TTC549 (cell line): ENCODE measurements around the gene ERICH3.

Experiments used
- FAIRE-seq: peaks from 2 replicates; lab custom pipeline; 2012; peaks lifted over from hg19 to GRCh38; lab: Jason Lieb, UNC

The ERICH3 gene, protein sequence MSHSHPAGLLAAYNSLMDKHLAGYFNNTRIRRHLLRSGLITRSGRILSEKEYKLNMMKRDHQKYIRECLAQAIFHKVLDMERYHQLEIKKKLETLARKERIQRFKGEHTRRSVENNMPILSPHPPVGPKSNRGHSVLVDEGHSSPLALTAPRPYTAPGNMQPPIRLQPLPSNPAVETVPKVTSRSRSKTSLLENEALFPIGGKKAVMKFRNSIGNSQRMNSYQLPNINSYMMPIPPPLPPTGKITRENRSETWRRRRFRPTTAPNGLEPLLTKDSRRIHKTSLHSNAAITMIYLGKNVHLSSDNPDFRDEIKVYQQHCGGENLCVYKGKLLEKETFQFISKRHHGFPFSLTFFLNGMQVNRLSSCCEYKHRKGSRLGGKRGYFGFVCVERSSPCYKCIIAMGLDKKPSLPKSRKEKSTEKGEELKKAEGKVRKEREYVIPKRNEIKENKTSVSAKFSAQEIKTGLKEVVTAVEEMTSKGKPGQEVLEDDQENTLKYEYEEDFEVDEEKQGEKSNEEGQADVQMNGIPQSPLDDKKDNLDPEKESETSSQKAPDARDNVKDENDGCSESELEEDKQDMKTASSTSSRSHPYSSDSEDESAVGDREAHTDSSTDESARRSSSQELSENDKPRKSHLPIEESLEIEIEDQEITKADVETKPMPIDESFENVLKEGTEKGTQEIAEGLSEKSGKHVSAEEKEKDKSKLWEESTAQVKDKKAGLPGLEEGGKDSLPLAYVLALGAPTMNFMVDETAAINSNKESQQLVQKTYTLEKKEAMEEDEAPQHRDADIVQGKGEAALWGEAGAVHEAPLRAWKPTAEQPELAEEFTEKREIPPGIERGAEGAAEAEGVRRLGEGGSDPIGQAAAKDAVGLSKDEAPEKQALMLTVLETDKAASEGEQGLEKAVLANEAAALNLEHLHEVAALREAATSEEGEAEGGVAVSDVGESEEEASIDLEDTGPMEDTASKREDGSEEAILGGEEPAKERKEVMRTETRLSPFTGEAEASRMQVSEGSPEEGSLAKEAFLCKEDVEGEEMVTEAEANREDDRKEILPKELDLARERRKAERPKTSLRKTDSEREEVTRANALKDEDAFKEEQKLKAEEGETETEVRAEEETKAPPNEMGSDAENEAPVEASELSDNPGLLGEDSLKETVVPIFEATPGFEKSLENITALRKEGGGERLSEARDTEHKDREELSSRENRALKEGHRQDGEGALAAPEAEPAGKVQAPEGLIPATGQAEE (N-terminal part only)

GRCh38 chr1:74673351-74674111, at the start of gene ERICH3:
ERICH3 (minus strand) TSS chr1:74673792; CDS start chr1:74673519, 273 bp downstream.
- FAIRE-seq, result no peak

GRCh38 chr1:74717626-74718025, 44.0 kb upstream of the ERICH3 start:
- no peak for FAIRE-seq

- no peak for FAIRE-seq
Observed at GRCh38 chr1:74716822-74717221, 43.2 kb upstream of the ERICH3 start.

DNA sequence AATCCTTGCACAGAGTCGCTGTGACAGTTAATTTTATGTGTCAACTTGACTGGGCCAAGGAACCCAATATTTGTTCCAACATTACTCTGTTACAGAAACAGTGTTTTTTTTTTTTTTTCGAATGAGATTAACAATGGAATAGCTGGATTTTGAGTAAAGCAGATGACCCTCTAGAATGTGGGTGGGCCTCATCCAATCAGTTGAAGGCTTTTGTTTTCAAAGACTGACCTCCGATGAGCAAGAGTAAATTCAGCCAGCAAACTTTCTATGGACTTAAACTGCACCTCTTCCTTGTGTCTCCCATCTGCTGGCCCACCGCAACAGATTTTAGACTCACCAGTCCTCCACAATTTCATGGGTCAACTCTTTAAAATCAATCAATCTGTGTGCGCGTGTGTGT, 42.2 kb upstream of the ERICH3 start:
- FAIRE-seq, result no peak

- FAIRE-seq, result no peak
Observed at GRCh38 chr1:74715236-74715502, 41.6 kb upstream of the ERICH3 start.

GRCh38 chr1:74714429-74715235, 41.0 kb upstream of the ERICH3 start:
- FAIRE-seq, result no peak

- no peak for FAIRE-seq
Observed at GRCh38 chr1:74713849-74714248, 40.3 kb upstream of the ERICH3 start.

DNA sequence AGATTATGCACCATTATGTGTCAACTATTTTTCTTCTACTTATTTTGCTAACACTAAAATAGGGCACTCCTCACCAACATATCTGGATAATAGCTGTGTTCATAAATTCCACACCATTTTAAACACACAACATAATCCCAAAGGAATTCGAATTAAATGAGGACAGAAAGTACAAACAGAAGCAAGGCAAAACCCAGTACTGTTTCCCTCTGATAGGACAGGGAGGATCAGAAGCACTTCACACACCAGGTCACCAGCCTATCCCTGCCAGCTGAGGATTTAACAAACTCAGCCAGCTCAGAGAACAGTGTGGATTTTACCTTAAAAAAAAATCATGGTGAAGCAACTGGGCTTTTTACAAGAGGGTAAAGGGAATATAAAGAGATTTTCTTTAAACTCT, 39.3 kb upstream of the ERICH3 start:
- FAIRE-seq, result no peak

- FAIRE-seq, result no peak
Observed at GRCh38 chr1:74703386-74704182, 30.0 kb upstream of the ERICH3 start.

DNA sequence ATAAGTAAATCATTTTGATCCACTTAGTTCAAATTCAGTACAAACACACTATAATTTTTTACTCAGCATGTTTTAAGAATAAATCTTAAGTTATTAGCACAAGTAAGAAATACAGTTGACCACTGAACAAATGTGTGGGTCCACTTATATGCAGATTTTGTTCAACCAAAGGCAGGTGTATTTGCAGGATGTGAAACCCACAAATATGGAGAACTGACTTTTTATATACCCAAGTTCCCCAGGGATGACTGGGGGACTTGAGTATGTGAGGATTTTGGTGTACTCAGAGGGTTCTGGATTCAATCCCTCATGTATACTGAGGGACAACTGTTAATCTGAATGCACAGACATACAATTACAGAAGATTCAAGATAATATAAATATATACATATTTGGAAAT, 25.7 kb upstream of the ERICH3 start:
- FAIRE-seq, result no peak

DNA sequence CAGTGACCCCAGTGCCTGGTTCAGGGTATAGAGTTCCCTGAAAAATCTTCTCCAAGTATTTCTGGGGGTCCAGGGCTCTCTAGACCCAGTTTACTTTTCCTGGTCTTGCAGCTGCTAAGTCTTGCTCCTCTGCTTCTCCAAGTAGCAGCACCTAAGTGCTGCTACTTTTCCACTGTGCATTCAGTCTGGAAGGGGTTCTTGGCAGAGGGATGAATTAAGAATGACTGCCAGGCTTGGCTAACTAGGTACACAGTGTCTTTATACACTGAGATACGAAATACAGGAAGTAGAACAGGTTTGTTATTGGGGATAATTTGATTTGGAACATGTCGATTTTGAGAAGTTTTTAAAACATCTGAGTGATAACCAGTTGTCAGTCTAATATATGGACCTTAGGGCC, 24.2 kb upstream of the ERICH3 start:
- FAIRE-seq, result no peak

DNA sequence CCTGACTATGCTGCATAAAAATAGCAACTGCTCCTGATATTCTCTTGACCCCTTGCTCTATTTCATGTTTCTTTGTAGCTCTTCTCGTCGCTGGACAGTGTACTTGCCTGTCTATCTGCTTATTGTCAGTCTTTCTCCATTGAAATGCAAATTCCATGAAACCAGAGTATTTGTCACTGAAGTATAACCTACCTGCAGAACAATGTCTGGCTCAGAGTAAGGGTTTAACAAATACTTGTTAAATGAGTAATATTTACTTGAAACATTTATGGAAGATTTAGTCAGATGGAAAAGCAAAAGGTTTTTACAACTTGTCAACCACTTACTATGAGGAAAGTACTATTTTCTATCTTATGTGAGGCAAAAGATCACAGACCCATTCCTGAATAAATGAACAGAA, 19.9 kb upstream of the ERICH3 start:
- no peak for FAIRE-seq

GRCh38 chr1:74690909-74691308, 17.3 kb upstream of the ERICH3 start:
- FAIRE-seq, result no peak

DNA sequence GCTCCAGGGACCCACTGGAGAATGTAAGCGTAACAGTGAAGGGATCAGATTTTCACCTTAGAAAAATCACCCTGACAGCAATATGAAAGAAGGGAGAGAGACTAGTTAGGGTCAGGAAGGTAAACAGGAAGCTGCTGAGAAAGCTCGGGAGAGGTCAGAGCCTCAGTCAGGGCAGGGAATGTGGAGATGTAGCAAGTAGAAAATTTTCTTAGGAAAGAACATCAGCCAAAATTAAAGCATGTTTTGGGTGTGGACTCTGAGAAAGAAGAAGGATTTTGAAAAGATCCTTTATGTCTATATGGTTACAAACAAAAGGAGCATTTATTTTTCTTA, 16.7 kb upstream of the ERICH3 start:
- no peak for FAIRE-seq

DNA sequence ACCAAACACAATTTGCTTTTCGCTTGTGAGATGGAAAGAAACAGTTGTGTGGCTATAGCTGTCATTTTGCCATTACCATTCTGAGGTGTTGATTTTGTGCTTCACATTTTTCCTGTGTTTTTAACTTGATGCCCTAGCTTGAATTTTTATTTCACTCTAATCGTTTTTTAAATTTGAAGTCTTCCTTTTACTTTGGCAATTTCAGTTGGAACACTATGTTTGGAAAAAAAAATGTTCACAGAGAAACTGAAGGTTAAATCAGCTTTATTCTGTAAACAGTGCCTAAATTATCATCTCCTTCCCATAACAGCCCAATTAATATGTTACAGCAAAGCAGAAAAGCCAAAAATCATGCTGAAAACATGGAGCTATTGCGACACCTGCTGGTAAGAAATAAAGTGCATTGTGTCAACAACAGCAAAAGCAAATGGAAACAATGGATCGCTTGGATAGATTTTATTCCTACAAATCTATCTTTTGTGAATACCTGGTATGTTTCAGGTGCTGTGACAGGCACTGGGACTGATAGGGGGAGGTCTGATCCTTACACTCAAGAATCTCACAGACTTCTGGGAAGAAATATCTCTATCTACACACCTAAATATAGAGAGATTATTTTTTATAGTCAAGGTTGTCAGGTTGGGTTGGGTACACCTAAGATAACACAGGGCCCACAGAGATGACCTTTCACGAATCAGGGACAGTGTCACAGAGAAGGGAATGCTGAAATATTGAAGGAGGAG, 16.2 kb upstream of the ERICH3 start:
- peak; percentile 50 for FAIRE-seq

DNA sequence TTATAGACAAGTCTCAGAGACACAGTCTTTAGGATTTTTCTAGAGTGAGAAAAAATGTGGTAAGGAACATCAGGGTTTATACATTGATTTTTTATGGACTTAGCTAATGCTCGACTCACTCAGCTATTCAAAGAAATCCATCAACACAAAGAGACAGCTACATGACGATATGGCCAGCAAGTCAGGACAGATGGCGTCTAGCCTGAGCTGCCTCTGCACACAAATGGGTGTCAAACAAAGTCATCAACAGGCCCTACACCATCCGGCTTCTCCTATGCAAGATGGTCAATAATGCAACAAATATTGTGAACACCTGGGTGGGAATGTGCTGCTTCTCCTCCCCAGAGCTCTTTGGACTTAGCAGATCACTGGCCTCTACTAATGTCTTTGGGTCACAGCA, 13.3 kb upstream of the ERICH3 start:
- no peak for FAIRE-seq

DNA sequence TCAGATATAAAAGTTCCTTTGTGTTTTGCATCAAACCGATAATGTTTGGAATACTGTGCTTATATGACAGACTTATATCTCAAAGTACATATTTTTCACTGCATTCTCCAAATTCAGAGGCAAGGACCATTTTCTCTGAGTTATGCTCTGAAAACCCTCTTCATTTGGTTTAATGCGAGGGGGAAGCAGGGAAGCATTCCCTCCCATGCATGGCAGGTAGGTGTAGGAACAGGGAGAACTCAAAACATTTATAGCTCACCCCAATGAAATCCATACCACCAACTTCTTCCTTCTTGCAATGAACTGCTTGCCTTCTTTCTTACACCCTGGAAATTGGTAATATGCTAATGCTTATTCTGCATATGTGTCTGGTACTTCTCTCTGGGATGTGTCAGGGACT, 10.7 kb upstream of the ERICH3 start:
- no peak for FAIRE-seq

GRCh38 chr1:74683656-74684055, 10.1 kb upstream of the ERICH3 start:
- FAIRE-seq, result no peak

GRCh38 chr1:74681851-74682250, 8.3 kb upstream of the ERICH3 start:
- FAIRE-seq, result no peak

DNA sequence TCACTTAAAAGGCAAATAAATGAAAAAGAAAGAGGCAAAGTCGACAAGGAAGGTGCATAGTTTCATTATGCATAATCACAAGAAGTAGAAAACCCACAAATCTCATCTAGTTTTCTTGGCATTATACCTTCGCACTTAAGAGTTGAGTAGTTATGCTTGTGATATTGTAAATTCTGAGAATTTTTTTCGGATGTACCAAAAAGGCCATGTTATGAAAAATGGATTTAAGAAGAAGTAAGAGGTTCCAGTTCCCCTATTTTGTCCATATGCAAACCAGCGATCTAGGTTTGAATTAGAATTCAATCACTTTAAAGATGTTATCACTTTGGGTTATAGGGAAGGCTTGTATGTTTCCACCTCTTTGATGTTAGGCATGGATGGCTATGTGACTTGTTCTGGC, 7.9 kb upstream of the ERICH3 start:
- FAIRE-seq, result no peak
